Measurements from ENCODE around the gene SLC2A13. TPM values are rescaled to one million over a fixed set of nuclear protein-coding genes. Genes with fewer than 3 reads are reported as not detected.

SLC2A13 gene
- total RNA-seq, 4 donors from 2014 or later = 1.4 to 2.8 (median 2.3) TPM

GRCh38 chr12:40022850-40023249 is 83.0 kb downstream of the SLC2A13 start:
- ATAC-seq = no peak
- H3K4me3 ChIP-seq = no peak overlapping the region
- in situ Hi-C loops (cut with MboI; ENCODE audit: low sequenced_read_pairs in 4 of 4) = loop anchor here in 1 of 4 donors (25.0 kb wide), 1 partner anchor 89 kb away; the partner anchor contains the start of gene SLC2A13

GRCh38 chr12:40020261-40020691 is 85.6 kb downstream of the SLC2A13 start:
- Histone ChIP-seq H3K4me3 (no peak overlapping the region), H3K4me1 (no peaks in the 10 kb centered on the region), H3K27me3 (no peaks in the 10 kb centered on the region), H3K36me3 (no peaks in the 10 kb centered on the region), H3K27ac (no peak overlapping the region), H3K9me3 (no peaks in the 10 kb centered on the region)
- TF ChIP-seq CTCF (IDR thresholded peaks at IDR 0.05 in 4 of 5, conservative IDR thresholded peaks at IDR 0.05 in 1 of 5) (no peak), POLR2A (IDR thresholded peaks at IDR 0.05) (no peak)
- DNase-seq = no peak
- no peak for ATAC-seq
- intact Hi-C loops (cut with DNase I; ENCODE audit: low total_unique reads) (no loop called here), in situ Hi-C loops (cut with MboI; ENCODE audit: low sequenced_read_pairs in 4 of 4) (loop anchor here in 1 of 4 donors (25.0 kb wide), 1 partner anchor 92 kb away; the partner anchor contains the start of gene SLC2A13)

More at GRCh38 chr12:40022850-40023249, 83.0 kb downstream of the SLC2A13 start:
- no peak for DNase-seq
- intact Hi-C loops (cut with DNase I; ENCODE audit: low total_unique reads) = no loop called here
- Histone ChIP-seq H3K36me3 (no peaks in the 10 kb centered on the region), H3K4me1 (no peaks in the 10 kb centered on the region), H3K27ac (no peak overlapping the region), H3K9me3 (no peaks in the 10 kb centered on the region), H3K27me3 (no peaks in the 10 kb centered on the region)
- TF ChIP-seq POLR2A (IDR thresholded peaks at IDR 0.05) = no peak

- intact Hi-C loops (cut with DNase I; ENCODE audit: low total_unique reads) = no loop called here
- no peak for DNase-seq
Measured at GRCh38 chr12:40017488-40017887, 88.4 kb downstream of the SLC2A13 start.

GRCh38 chr12:40016980-40017379 is 88.9 kb downstream of the SLC2A13 start:
- H3K36me3 ChIP-seq = no peaks in the 10 kb centered on the region
- in situ Hi-C loops (cut with MboI; ENCODE audit: low sequenced_read_pairs in 4 of 4) (loop anchor here in 1 of 4 donors (25.0 kb wide), 1 partner anchor 95 kb away; the partner anchor contains the start of gene SLC2A13), intact Hi-C loops (cut with DNase I; ENCODE audit: low total_unique reads) (no loop called here)
- no peaks in the 10 kb centered on the region for H3K27me3 ChIP-seq
- TF ChIP-seq POLR2A (IDR thresholded peaks at IDR 0.05) (no peak), CTCF (IDR thresholded peaks at IDR 0.05 in 4 of 5, conservative IDR thresholded peaks at IDR 0.05 in 1 of 5) (no peak)
- no peak overlapping the region for H3K4me3 ChIP-seq
- DNase-seq = no peak
- H3K4me1 ChIP-seq = no peaks in the 10 kb centered on the region
- no peaks in the 10 kb centered on the region for H3K9me3 ChIP-seq
- ATAC-seq = no peak
- no peak overlapping the region for H3K27ac ChIP-seq

More at GRCh38 chr12:40017488-40017887, 88.4 kb downstream of the SLC2A13 start:
- no peaks in the 10 kb centered on the region for H3K36me3 ChIP-seq
- in situ Hi-C loops (cut with MboI; ENCODE audit: low sequenced_read_pairs in 4 of 4) = loop anchor here in 1 of 4 donors (25.0 kb wide), 1 partner anchor 95 kb away; the partner anchor contains the start of gene SLC2A13
- no peaks in the 10 kb centered on the region for H3K27me3 ChIP-seq
- no peaks in the 10 kb centered on the region for H3K9me3 ChIP-seq
- no peak for ATAC-seq
- H3K27ac ChIP-seq = no peak overlapping the region
- TF ChIP-seq POLR2A (IDR thresholded peaks at IDR 0.05) (no peak), CTCF (IDR thresholded peaks at IDR 0.05 in 4 of 5, conservative IDR thresholded peaks at IDR 0.05 in 1 of 5) (no peak)
- no peak overlapping the region for H3K4me3 ChIP-seq
- no peaks in the 10 kb centered on the region for H3K4me1 ChIP-seq

GRCh38 chr12:40015881-40016280 is 90.0 kb downstream of the SLC2A13 start:
- Histone ChIP-seq H3K27ac (no peak overlapping the region), H3K36me3 (no peaks in the 10 kb centered on the region), H3K4me3 (no peak overlapping the region), H3K27me3 (no peaks in the 10 kb centered on the region), H3K9me3 (no peaks in the 10 kb centered on the region), H3K4me1 (peaks cover 5% of the 10 kb centered on the region in 2 donors)
- DNase-seq = no peak
- intact Hi-C loops (cut with DNase I; ENCODE audit: low total_unique reads) (no loop called here), in situ Hi-C loops (cut with MboI; ENCODE audit: low sequenced_read_pairs in 4 of 4) (loop anchor here in 1 of 4 donors (25.0 kb wide), 1 partner anchor 96 kb away; the partner anchor contains the start of gene SLC2A13)
- ATAC-seq = no peak
- TF ChIP-seq CTCF (IDR thresholded peaks at IDR 0.05 in 4 of 5, conservative IDR thresholded peaks at IDR 0.05 in 1 of 5) (no peak), POLR2A (IDR thresholded peaks at IDR 0.05) (no peak)
